Psoas muscle (tissue), 8 donors: ENCODE results near the gene PCDH9. TPM values are rescaled to one million over a fixed set of nuclear protein-coding genes. Genes with fewer than 3 reads are reported as not detected.

ENCODE experiments used
- ATAC-seq, 4 donors: fragments of 200-7000 bp; cut with Tn5 transposase; one replicate each; pipeline ENCODE4 v1.9.1; 2020; ENCODE audit warnings: moderate library complexity in 3 of 4, mild to moderate bottlenecking in 2 of 4
- DNase-seq, 2 donors: peaks; one replicate each; pipeline ENCODE4 v3.0.0-alpha.2; 2020
- H3K27ac ChIP-seq: fragments of 200-600 bp; one replicate; pipeline ENCODE4 v1.8.0; 2022
- H3K27me3 ChIP-seq, 3 donors: fragments of 200-600 bp in 1 of 3; one replicate each; pipeline versions ENCODE4 v1.6.1 to v1.8.0; 2013 to 2022; ENCODE audit warnings: low read length in 2 of 3, mild to moderate bottlenecking in 2 of 3, moderate library complexity in 1 of 3; ENCODE audit not compliant: insufficient read depth in 3 of 3
- H3K36me3 ChIP-seq, 2 donors: fragments of 200-600 bp in 1 of 2; one replicate each; pipeline versions ENCODE4 v1.6.1 to v1.8.0; 2013 to 2022; ENCODE audit warnings: low read depth in 1 of 2, mild to moderate bottlenecking in 1 of 2, moderate library complexity in 1 of 2; ENCODE audit not compliant: insufficient read depth in 1 of 2
- H3K4me1 ChIP-seq: fragments of 200-600 bp; one replicate; pipeline ENCODE4 v1.8.0; 2022
- H3K4me3 ChIP-seq: fragments of 200-600 bp; one replicate; pipeline ENCODE4 v1.8.0; 2022; ENCODE audit warnings: mild to moderate bottlenecking
- H3K9me3 ChIP-seq: fragments of 200-600 bp; one replicate; pipeline ENCODE4 v1.8.0; 2022
- WGBS, 3 donors: extraction: QIAGEN DNeasy Blood & Tissue Kit; methylation state at CpG; one replicate each; pipeline versions ENCODE4 v1.1.6 to v1.1.7; 2013; 5-methylcytosine and 5-hydroxymethylcytosine counted together
- intact Hi-C, 2 donors: fragments of 100-400 bp; cut with DNase I; formaldehyde crosslinking; loops; one replicate each; pipeline versions ENCODE4 v1.11.0 to v1.14.2; 2022
- polyA plus RNA-seq, 3 donors: library from polyadenylated mRNA; stranded (reverse); fragments of 200-250 nt; gene quantifications; one replicate each; pipeline ENCODE4 v1.2.3, GENCODE V29; 2013
- total RNA-seq, 4 donors: library from RNA; stranded (reverse); fragmentation: NEBNext Ultra II Directional in 2 of 4; extraction: Animal tissue kit (Norgen Biotek cat#: 25700) in 2 of 4; gene quantifications; one replicate each; pipeline versions ENCODE4 v1.2.1 to v1.2.4, GENCODE V29; 2021 to 2023
- TF ChIP-seq, protein P1 (sequence below): fragments of 200-600 bp; IDR thresholded peaks from one replicate; pipeline ENCODE4 v1.8.0; 2022; ENCODE audit warnings: antibody characterized with exemption
- donor health status: healthy with polysubstance abuse.
- donor health status: DM: no; HTN: no; CAD: no; lungs with moderate emphysema.
- donor health status: Bipolar disorder and iron deficiency.
- donor health status: healthy.
- donor health status: DM: yes; HTN: yes; CAD: no.
- donor health status: DM: no; HTN: no; CAD: no.
- donor health status: DM: no; HTN: no; CAD: no.
- donor health status: DM: yes; HTN: yes; CAD: no.

PCDH9 gene
- total and polyA plus RNA-seq, 7 donors = 0.27 to 4.9 (median 2.1) TPM

DNA sequence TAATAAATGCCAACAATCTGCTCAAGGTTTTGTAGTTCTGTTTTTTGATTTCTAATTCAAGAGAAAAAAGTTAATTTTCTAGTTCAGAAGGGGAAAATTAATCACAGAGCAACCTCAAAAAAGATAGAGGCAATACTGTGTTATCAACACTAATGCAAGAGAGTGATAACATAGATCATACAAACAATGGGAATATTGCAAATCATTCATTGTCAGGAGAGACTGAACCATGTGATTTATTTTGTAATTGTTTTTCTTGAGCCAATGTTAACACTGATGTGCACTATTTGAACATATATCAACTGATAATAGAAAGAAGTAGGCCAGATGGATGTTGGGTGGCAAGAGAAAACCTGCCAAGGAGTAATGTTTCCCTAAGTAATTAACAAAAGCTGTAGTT is 19.9 kb downstream of the PCDH9 start:
- H3K4me3 ChIP-seq = no peak overlapping the region
- ATAC-seq (no peak), DNase-seq (no peak)
- H3K36me3 ChIP-seq = no peaks in the 10 kb centered on the region
- no peaks in the 10 kb centered on the region for H3K4me1 ChIP-seq
- no peaks in the 10 kb centered on the region for H3K27me3 ChIP-seq
- H3K27ac ChIP-seq = no peak overlapping the region
- TF ChIP-seq, protein P1, sequence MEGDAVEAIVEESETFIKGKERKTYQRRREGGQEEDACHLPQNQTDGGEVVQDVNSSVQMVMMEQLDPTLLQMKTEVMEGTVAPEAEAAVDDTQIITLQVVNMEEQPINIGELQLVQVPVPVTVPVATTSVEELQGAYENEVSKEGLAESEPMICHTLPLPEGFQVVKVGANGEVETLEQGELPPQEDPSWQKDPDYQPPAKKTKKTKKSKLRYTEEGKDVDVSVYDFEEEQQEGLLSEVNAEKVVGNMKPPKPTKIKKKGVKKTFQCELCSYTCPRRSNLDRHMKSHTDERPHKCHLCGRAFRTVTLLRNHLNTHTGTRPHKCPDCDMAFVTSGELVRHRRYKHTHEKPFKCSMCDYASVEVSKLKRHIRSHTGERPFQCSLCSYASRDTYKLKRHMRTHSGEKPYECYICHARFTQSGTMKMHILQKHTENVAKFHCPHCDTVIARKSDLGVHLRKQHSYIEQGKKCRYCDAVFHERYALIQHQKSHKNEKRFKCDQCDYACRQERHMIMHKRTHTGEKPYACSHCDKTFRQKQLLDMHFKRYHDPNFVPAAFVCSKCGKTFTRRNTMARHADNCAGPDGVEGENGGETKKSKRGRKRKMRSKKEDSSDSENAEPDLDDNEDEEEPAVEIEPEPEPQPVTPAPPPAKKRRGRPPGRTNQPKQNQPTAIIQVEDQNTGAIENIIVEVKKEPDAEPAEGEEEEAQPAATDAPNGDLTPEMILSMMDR = no peak
- intact Hi-C loops = no loop called here
- no peaks in the 10 kb centered on the region for H3K9me3 ChIP-seq

DNA sequence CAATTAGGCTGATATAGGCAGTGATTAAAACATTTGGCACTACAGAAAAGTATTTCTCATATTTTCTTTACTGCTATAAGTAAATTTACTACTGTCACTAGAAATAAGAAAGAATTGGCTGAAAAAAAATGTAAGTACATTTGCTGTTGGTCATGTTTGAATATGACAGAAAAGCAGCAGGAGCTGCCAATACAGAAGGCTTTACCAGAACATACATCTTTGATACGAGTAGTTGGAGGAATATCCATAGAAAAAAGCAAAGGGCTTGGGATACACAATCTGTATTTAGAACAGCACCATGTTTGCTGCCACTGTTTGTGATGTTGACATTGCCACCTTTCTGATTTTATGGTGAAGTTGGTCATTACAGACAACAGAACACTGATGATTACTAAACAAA is 21.6 kb downstream of the PCDH9 start:
- no peaks in the 10 kb centered on the region for H3K36me3 ChIP-seq
- H3K4me1 ChIP-seq = no peaks in the 10 kb centered on the region
- ATAC-seq = no peak
- DNase-seq = no peak
- 63 to 65% (median 63%) methylated on average over 1 of the region's 1 CpG for WGBS, 3 donors
- no peaks in the 10 kb centered on the region for H3K9me3 ChIP-seq
- no peak overlapping the region for H3K27ac ChIP-seq
- H3K27me3 ChIP-seq = no peaks in the 10 kb centered on the region
- H3K4me3 ChIP-seq = no peak overlapping the region
- TF ChIP-seq, protein P1 = no peak
- intact Hi-C loops = no loop called here

DNA sequence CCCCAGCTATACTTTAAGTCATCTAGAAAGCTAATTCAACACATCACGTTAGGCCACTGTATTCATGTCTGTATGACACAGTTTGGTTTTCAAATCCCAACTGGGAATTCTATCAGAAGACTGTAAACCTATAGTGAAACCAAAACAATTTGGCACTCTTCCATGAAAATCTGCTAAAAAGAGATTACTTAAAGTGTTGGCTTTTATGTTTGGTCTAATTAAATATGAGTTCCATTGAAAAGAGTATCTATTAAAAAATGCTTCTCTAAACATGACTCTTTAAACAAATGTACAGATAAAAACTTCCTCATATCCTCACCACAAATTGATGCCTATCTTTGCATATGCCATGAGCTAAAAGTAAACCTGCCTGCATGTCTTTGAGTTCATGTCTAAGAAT is 25.4 kb downstream of the PCDH9 start:
- Histone ChIP-seq H3K27ac (no peak overlapping the region), H3K27me3 (no peaks in the 10 kb centered on the region), H3K9me3 (no peaks in the 10 kb centered on the region), H3K36me3 (no peaks in the 10 kb centered on the region), H3K4me1 (no peaks in the 10 kb centered on the region), H3K4me3 (no peak overlapping the region)
- intact Hi-C loops = no loop called here
- WGBS, 3 donors = 50 to 65% (median 60%) methylated on average over 1 of the region's 1 CpG
- DNase-seq (no peak), ATAC-seq (no peak)
- TF ChIP-seq, protein P1 = no peak

DNA sequence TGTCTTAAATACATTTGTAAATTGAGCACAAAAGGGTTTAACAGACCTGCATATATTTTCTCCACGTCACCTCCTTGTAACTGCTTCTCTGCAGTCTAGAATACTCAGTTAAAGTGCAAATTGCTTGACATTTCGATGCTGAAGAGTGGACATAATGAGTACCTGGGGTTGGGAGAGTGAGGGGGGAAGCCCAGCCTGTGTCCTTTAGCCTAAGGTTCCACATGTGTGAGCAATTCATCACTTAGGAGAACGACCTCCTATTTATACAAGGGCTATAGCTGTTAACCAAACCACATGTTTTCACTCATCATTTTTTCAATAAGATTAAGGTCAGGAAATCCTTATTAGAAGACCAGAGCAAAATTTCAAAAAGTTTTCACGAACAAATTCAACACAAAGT is 29.5 kb downstream of the PCDH9 start:
- no peak for DNase-seq
- Histone ChIP-seq H3K9me3 (no peaks in the 10 kb centered on the region), H3K4me3 (no peak overlapping the region), H3K36me3 (no peaks in the 10 kb centered on the region), H3K27me3 (no peaks in the 10 kb centered on the region), H3K27ac (no peak overlapping the region), H3K4me1 (no peaks in the 10 kb centered on the region)
- 54 to 63% (median 60%) methylated on average over 4 of the region's 4 CpGs for WGBS, 3 donors
- intact Hi-C loops = no loop called here
- TF ChIP-seq, protein P1 = no peak
- no peak for ATAC-seq

DNA sequence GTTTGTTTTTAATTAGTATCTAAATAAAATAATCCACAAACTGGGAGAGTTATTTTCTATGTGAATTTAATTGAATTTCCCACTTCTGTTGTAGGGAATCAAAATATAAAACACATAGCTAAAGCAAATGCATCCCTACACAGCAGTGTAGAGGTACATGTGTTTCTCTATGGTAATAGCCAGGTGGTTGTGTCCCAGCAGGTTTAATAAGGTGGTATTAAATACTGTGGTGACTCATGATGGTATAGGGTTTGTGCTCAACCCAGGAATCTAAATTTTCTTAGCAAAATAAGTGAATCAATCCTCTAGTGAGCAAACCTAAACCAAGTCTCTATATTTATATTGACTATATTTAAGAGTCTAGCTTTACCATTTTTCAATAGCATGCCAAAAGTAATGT is 30.0 kb downstream of the PCDH9 start:
- intact Hi-C loops = no loop called here
- Histone ChIP-seq H3K36me3 (no peaks in the 10 kb centered on the region), H3K4me1 (no peaks in the 10 kb centered on the region), H3K27ac (no peak overlapping the region), H3K9me3 (no peaks in the 10 kb centered on the region), H3K27me3 (no peaks in the 10 kb centered on the region), H3K4me3 (no peak overlapping the region)
- TF ChIP-seq, protein P1 = no peak
- DNase-seq (no peak), ATAC-seq (no peak)
